Measurements from ENCODE around the gene NEDD4L.
"Not testable (repeated sequence)": the region's sequence is repeated elsewhere in the genome, so short reads cannot be mapped to it uniquely, and the experiment has no call there.

The NEDD4L gene

DNA sequence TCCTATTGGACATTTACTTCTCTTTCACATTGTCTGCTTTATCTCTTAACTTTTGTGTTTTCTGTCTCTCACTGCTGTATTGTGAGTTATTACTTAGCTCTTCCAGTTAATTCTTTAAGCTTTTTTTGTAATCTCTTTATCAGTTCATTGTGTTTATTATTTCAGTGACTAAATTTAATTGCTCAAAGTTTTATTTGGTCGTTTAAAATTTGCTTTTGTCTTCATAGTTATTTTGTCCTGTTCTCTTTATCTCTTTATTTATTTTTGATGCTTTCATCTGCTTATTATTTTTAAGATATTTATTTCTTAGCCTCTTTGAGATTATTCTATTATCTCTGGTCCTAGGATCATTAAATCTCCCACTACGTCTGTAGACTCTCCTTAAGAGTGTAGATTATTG is 316.3 kb downstream of the NEDD4L start:
- DNase-seq: no peak

DNA sequence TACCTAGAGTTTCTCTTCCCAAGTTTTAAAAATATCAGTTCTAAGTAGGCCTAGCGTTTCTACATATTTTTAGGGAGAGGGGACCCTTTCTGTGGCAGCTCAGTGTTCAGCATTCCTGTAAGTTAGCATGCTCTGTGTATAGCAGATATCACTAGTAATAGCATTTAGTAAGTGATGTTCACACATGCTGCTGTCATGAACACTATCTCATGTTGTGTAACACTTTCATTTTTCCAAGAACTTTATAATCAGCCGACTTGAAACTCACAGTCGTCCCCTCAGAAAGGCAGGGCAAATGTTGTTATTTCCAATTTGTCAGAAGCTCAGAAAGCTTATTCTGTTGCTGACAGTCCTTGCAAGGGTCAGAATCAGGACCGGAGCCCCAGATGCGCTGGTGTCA is 317.2 kb downstream of the NEDD4L start:
- DNase-seq: no peak

DNA sequence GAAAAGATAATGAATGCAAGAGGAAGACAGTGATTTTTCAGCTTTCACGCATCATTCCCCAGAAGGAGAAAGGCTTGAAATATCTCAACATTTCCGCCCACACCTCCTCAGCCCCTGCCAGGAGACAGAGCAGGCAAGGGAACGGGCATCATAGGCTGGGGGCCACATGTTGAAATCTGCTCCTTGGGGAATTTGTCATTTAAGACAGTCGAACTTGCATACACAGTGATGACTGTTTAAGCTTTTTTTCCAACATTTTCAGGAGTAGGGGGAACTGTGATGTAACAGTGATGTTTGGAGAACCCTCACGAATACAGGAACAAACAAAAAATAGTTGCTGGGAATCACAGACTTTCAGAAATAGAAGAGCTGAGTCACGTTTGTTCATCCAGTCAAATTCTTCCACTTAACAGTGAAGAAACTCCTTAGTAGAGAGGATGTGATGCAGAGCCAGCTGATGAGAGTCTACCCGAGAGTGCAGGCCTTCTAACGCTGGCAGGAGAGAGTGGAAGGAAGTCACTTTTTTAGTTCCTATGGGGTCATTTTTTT is 318.1 kb downstream of the NEDD4L start:
- DNase-seq: no peak

- DNase-seq: no peak
Measured at GRCh38 chr18:58362829-58363271, 318.8 kb downstream of the NEDD4L start.

DNA sequence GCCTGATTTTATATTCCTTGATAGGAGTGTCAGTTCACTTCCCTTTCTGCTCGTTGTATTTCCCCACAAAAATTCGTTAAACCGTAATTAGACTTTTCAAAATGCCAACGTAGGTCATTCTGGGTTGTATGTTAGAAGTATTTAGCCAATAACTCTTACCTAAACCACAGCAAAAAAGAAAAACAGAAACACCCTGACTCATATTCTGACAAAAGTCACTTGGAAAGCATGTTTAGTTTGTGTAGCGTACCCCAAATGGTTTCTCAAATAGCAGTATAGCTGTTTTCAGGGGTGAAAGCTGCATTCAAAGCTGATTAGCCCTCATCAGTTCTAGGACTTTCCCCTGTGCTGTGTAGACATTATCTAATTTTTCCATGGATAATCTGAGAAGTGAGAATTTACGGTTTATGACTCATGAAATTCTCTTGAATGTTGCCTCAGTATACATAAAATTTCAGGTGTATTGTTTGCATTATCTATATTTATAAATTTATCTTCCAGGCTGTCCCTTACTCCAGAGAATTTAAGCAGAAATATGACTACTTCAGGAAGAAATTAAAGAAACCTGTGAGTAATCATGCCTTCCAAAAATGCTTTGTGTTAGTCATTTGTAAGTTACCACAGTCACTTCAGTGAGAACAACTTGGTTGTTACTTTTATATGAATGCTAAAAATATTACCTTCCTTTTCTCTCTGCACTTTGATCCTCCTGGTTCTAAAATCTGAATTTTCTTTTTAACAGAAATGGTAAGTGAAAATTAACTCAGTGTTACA is 319.9 kb downstream of the NEDD4L start:
- no peak for DNase-seq

DNA sequence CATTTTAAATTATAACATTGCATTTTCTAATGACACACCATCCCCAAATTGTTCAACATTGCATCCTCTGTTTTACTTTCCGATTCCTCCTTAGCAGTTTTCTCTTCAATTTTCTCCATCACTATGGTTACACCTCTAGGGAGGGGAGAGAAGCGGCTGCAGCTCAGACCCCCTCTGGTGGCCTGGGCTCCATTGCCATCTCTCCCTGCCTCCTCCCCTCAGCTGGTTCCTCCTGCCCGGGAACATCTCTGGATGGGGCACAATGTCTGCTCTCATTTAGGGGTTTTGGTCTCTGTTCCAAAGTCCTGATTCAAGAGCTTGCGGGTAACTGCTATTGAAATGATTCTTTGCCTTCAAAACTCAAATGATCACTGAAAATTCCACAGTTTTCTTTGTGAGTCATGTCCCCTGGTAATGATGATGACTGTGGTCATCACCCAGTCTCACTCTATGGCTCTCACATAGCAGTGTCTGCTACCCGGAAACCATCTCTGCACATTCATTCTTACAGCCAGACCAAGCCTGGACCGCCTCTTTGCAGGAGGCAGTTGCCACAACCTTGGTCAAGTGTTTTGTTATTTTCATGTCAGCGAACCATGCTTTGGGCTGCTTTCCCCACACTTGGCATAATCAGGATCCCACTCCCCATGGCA is 321.0 kb downstream of the NEDD4L start:
- no peak for DNase-seq

GRCh38 chr18:58367425-58368140 is 323.6 kb downstream of the NEDD4L start:
- DNase-seq: no peak

DNA sequence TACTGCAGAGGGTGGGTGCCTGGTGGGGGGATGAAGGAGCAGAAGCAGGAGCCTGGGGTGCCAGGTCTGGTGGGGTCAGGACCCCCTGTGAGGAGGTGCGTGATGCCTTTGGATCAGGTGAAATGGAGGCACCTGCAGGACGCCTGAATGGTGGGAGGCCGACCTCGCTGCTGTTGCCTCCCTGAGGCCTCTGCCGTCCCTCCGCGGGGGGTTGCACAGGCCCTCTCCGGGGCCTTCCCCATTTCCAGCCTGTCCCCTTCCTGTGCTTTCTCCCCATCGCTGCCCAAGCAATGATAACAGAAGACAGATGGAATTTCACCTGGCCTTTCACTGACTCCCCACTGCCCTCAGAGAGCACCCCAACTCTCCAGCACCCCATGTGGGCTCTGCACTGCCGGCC is 325.6 kb downstream of the NEDD4L start:
- DNase-seq: no peak

GRCh38 chr18:58370038-58370580 is 326.1 kb downstream of the NEDD4L start:
- DNase-seq: no peak

GRCh38 chr18:58370612-58371011 is 326.6 kb downstream of the NEDD4L start:
- no peak for DNase-seq

DNA sequence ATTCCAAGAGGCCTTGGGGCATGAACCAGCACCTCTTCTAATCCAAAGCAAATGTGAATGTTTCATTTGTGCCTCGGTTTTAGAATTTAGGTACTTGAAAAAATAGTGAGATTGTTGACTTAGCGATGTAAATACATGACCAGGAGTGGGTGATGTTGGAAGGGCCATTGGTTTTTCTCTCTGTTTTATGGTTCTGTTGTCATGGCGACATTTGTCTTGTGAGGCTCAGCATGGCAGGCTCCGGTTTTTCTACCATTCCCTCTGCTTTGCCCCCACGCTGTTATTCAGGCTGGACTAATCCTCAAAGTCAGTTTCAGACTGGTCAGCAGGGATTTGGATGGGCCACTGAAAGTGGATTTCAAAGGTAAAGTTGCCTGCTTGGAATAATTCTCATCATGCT is 329.5 kb downstream of the NEDD4L start:
- no peak for DNase-seq

GRCh38 chr18:58375051-58375450 is 331.0 kb downstream of the NEDD4L start:
- DNase-seq: no peak

GRCh38 chr18:58378411-58379379 is 334.7 kb downstream of the NEDD4L start:
- DNase-seq: no peak

DNA sequence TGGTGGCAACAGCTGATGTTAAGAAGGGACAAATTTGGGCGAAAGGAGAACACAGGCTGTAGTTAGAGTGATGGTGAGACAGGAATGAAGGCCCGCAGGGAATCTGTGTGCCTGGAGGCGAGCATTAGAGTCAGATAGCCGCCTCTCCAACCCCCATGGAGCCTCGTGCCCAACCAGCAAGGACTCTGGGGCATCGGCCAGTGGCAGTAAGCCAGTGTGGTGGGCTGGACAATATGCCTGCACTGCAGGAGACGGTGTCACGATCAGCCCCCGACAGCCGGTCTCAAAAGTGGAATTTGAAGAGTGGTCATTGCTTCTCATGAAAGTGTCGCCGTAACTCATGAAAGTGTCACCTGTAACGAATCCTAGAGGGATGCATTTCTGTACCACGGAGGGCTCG is 335.4 kb downstream of the NEDD4L start:
- no peak for DNase-seq

GRCh38 chr18:58380113-58380512 is 336.1 kb downstream of the NEDD4L start:
- DNase-seq: not testable (repeated sequence)

- DNase-seq: no peak
Measured at GRCh38 chr18:58381676-58382411, 337.8 kb downstream of the NEDD4L start.

DNA sequence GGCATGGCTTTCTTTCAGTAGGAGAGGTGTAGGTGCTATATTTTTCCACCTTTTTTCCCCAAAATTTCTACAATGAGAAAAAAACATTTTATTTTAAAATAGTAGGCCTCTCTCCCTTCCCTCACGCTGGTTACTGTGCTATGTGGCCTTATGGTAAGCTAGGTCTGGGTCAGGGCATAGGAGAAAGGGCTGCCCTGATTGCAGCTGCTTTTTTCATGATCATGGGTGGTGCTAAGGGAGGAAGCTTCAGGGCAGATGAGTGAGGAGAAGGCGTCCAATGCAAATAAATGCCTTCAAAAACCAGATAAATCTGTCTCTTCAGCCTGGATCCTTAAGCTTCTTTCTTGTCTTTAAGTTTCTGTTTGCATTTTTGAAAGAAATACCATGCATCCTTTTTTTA is 338.4 kb downstream of the NEDD4L start:
- DNase-seq: no peak

DNA sequence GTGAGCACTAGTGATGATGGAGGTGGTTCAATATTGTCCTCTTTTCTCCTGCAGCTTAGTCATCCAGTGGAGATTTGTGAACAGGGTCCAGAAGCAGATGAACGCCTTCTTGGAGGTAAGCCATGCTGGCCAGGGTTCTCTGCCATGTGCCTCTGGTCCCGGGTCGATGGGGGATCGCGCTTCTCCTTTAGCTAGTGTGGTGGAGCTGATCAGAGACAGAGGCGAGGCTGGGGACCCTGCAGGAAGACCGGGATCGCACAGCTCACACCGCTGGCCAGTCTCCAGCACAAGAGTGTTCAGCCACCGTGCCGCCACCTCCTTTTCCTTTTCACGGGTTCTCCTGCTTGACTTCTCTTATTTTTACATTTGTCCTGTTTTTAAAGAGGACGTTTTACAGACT is 341.4 kb downstream of the NEDD4L start:
- no peak for DNase-seq

- DNase-seq: no peak
Measured at GRCh38 chr18:58386780-58387179, 342.8 kb downstream of the NEDD4L start.

GRCh38 chr18:58387716-58388115 is 343.7 kb downstream of the NEDD4L start:
- DNase-seq: no peak

DNA sequence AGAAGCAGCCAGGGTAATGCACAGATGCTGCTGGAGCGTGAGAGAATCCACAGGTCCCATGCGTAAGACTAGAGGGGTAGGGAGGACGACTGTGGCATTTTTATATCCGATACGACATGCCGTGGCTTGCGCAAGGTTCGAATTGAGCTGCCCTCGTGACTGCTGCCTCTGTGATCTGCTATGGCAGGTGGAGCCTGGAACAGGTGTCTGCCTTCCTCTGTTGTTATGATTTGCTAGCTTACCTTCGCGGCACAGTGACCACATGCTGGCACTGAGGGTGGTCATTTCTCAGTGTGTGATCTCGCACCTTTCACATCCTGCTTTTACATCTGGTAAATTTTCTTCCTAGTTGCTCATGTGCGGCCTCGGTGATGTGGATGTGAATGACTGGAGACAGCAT is 344.7 kb downstream of the NEDD4L start:
- no peak for DNase-seq
